ENCODE measurements around the gene FAM219A. TPM values are rescaled to one million over a fixed set of nuclear protein-coding genes. Genes with fewer than 3 reads are reported as not detected.
"Not testable (repeated sequence)": the region's sequence is repeated elsewhere in the genome, so short reads cannot be mapped to it uniquely, and the experiment has no call there.

FAM219A gene
- total RNA-seq, 1 experiment from 2014 or later = 14.7 TPM

- intact Hi-C loops (cut with micrococcal nuclease; ENCODE audit: unreplicated experiment) = loop anchor here (1.0 kb wide), 1 partner anchor 26 kb away; the partner anchor contains the start of genes DNAI1 and FAM219A
- peak; percentile 78 to 79 for DNase-seq
- H3K27me3 Mint-ChIP-seq (ENCODE audit: insufficient read depth, unreplicated experiment) = no peaks in the 10 kb centered on the region
- BruUV-seq (replicated peaks) = no TSS peak
- H3K9me3 Mint-ChIP-seq (ENCODE audit: unreplicated experiment) = no peaks in the 10 kb centered on the region
- TF ChIP-seq, protein P1, sequence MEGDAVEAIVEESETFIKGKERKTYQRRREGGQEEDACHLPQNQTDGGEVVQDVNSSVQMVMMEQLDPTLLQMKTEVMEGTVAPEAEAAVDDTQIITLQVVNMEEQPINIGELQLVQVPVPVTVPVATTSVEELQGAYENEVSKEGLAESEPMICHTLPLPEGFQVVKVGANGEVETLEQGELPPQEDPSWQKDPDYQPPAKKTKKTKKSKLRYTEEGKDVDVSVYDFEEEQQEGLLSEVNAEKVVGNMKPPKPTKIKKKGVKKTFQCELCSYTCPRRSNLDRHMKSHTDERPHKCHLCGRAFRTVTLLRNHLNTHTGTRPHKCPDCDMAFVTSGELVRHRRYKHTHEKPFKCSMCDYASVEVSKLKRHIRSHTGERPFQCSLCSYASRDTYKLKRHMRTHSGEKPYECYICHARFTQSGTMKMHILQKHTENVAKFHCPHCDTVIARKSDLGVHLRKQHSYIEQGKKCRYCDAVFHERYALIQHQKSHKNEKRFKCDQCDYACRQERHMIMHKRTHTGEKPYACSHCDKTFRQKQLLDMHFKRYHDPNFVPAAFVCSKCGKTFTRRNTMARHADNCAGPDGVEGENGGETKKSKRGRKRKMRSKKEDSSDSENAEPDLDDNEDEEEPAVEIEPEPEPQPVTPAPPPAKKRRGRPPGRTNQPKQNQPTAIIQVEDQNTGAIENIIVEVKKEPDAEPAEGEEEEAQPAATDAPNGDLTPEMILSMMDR (IDR thresholded peaks at IDR 0.05; ENCODE audit: insufficient read depth in 1 of 2, low read depth in 1 of 2, low read length in 1 of 2, severe bottlenecking in 1 of 2, unreplicated experiment in 1 of 2) = no peak
- H3K27me3 ChIP-seq (replicated peaks; ENCODE audit: control insufficient read depth, insufficient read depth, low read length) = no peaks in the 10 kb centered on the region
- H3K36me3 ChIP-seq (ENCODE audit: control insufficient read depth, insufficient read depth, low read length) = no peaks in the 10 kb centered on the region
- no peak overlapping the region for H3K4me3 ChIP-seq (ENCODE audit: low read depth, low read length)
- no peaks in the 10 kb centered on the region for H3K36me3 Mint-ChIP-seq (ENCODE audit: insufficient read depth, unreplicated experiment)
- H3K4me1 ChIP-seq = peaks cover 15% of the 10 kb centered on the region
- no peaks in the 10 kb centered on the region for H3K4me1 Mint-ChIP-seq (ENCODE audit: low read depth, unreplicated experiment)
- no peaks in the 10 kb centered on the region for H3K9me3 ChIP-seq
- ChIA-PET POLR2A (no interaction called here), CTCF (interaction anchor here (0.5 to 1.2 kb wide), 3 partner anchors 18 to 133 kb away, joined by 4 to 6 read pairs (median 4); no protein-coding TSS in a partner anchor)
- no peak overlapping the region for H3K27ac Mint-ChIP-seq (ENCODE audit: unreplicated experiment)
- H3K4me3 Mint-ChIP-seq (ENCODE audit: unreplicated experiment) = no peak overlapping the region
These were observed 26.3 kb upstream of the FAM219A start for GRCh38 chr9:34484678-34485077.

DNA sequence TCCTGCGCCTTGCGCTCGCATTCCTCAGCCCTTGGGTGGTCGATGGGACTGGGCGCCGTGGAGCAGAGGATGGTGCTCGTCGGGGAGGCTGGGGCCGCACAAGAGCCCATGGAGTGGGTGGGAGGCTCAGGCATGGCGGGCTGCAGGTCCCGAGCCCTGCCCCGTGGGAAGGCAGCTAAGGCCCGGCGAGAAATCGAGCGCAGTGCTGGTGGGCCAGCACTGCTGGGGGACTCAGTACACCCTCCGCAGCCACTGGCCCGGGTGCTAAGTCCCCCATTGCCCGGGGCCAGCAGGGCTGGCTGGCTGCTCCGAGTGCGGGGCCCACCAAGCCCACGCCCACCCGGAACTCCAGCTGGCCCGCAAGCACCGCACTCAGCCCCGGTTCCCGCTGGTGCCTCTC lies 24.4 kb upstream of the FAM219A start:
- peaks cover 15% of the 10 kb centered on the region for H3K4me1 ChIP-seq
- H3K9me3 ChIP-seq; H3K4me3 ChIP-seq (ENCODE audit: low read depth, low read length); H3K27me3 Mint-ChIP-seq (ENCODE audit: insufficient read depth, unreplicated experiment); H3K4me3 Mint-ChIP-seq (ENCODE audit: unreplicated experiment); POLR2A ChIA-PET; CTCF ChIA-PET; H3K4me1 Mint-ChIP-seq (ENCODE audit: low read depth, unreplicated experiment); H3K36me3 ChIP-seq (ENCODE audit: control insufficient read depth, insufficient read depth, low read length); H3K36me3 Mint-ChIP-seq (ENCODE audit: insufficient read depth, unreplicated experiment); DNase-seq; intact Hi-C loops (cut with micrococcal nuclease; ENCODE audit: unreplicated experiment); BruUV-seq (replicated peaks); H3K27me3 ChIP-seq (replicated peaks; ENCODE audit: control insufficient read depth, insufficient read depth, low read length); H3K27ac Mint-ChIP-seq (ENCODE audit: unreplicated experiment); H3K9me3 Mint-ChIP-seq (ENCODE audit: unreplicated experiment): not testable (repeated sequence)

GRCh38 chr9:34481620-34482019 lies 23.2 kb upstream of the FAM219A start:
- H3K36me3 Mint-ChIP-seq (ENCODE audit: insufficient read depth, unreplicated experiment); H3K27ac Mint-ChIP-seq (ENCODE audit: unreplicated experiment); CTCF ChIA-PET; H3K27me3 Mint-ChIP-seq (ENCODE audit: insufficient read depth, unreplicated experiment); H3K4me3 Mint-ChIP-seq (ENCODE audit: unreplicated experiment); BruUV-seq (replicated peaks); H3K27me3 ChIP-seq (replicated peaks; ENCODE audit: control insufficient read depth, insufficient read depth, low read length); H3K36me3 ChIP-seq (ENCODE audit: control insufficient read depth, insufficient read depth, low read length); intact Hi-C loops (cut with micrococcal nuclease; ENCODE audit: unreplicated experiment); H3K9me3 ChIP-seq; H3K4me1 Mint-ChIP-seq (ENCODE audit: low read depth, unreplicated experiment); H3K4me3 ChIP-seq (ENCODE audit: low read depth, low read length); DNase-seq; H3K9me3 Mint-ChIP-seq (ENCODE audit: unreplicated experiment); POLR2A ChIA-PET: not testable (repeated sequence)
- H3K4me1 ChIP-seq = peaks cover 15% of the 10 kb centered on the region

- H3K27ac Mint-ChIP-seq (ENCODE audit: unreplicated experiment) = no peak overlapping the region
- no peaks in the 10 kb centered on the region for H3K27me3 ChIP-seq (replicated peaks; ENCODE audit: control insufficient read depth, insufficient read depth, low read length)
- TF ChIP-seq, protein P1 (IDR thresholded peaks at IDR 0.05; ENCODE audit: insufficient read depth in 1 of 2, low read depth in 1 of 2, low read length in 1 of 2, severe bottlenecking in 1 of 2, unreplicated experiment in 1 of 2) = no peak
- ChIA-PET POLR2A (no interaction called here), CTCF (interaction anchor here (0.5 kb wide), 1 partner anchor 127 kb away, joined by 3 read pairs; no protein-coding TSS in a partner anchor)
- no peak overlapping the region for H3K4me3 Mint-ChIP-seq (ENCODE audit: unreplicated experiment)
- H3K36me3 ChIP-seq (ENCODE audit: control insufficient read depth, insufficient read depth, low read length) = no peaks in the 10 kb centered on the region
- no peak for DNase-seq
- H3K4me1 Mint-ChIP-seq (ENCODE audit: low read depth, unreplicated experiment) = no peaks in the 10 kb centered on the region
- intact Hi-C loops (cut with micrococcal nuclease; ENCODE audit: unreplicated experiment) = no loop called here
- peaks cover 3% of the 10 kb centered on the region for H3K27me3 Mint-ChIP-seq (ENCODE audit: insufficient read depth, unreplicated experiment)
- no peaks in the 10 kb centered on the region for H3K9me3 Mint-ChIP-seq (ENCODE audit: unreplicated experiment)
- no peaks in the 10 kb centered on the region for H3K36me3 Mint-ChIP-seq (ENCODE audit: insufficient read depth, unreplicated experiment)
- peaks cover 3% of the 10 kb centered on the region for H3K4me1 ChIP-seq
- no peak overlapping the region for H3K4me3 ChIP-seq (ENCODE audit: low read depth, low read length)
- BruUV-seq (replicated peaks) = no TSS peak
- H3K9me3 ChIP-seq = no peaks in the 10 kb centered on the region
These were observed 21.1 kb upstream of the FAM219A start for GRCh38 chr9:34479431-34479866.

All from Caco-2 (cell line).